Activated naive CD4-positive, alpha-beta T cell treated with anti-CD3 and anti-CD28 coated beads, Interleukin-2, amount 10 ng/mL, durations not matched to agents 7 days and 5 days (primary cell): ENCODE results near the gene PON2.
"Not testable (repeated sequence)": the region's sequence is repeated elsewhere in the genome, so short reads cannot be mapped to it uniquely, and the experiment has no call there.

ENCODE experiments used
- CTCF ChIA-PET: fragments of 350-600 bp; sonication (Branson Sonifier 250); formaldehyde crosslinking; loops from one replicate; lab custom pipeline; 2021; ENCODE audit warnings: antibody characterized with exemption; lab: Charles Lee
- DNase-seq: peaks from one replicate; pipeline ENCODE4 v3.0.0-alpha.2; 2020
- H3K27ac Mint-ChIP-seq: one replicate; pipeline ENCODE4 v1.8.0; 2021; ENCODE audit warnings: mild to moderate bottlenecking, moderate library complexity, mixed read lengths
- H3K27me3 Mint-ChIP-seq: one replicate; pipeline ENCODE4 v1.8.0; 2021; ENCODE audit warnings: mild to moderate bottlenecking, mixed read lengths
- H3K36me3 Mint-ChIP-seq: one replicate; pipeline ENCODE4 v1.8.0; 2021; ENCODE audit warnings: mixed read lengths
- H3K4me1 Mint-ChIP-seq: one replicate; pipeline ENCODE4 v1.8.0; 2021; ENCODE audit warnings: mixed read lengths
- H3K4me3 Mint-ChIP-seq: one replicate; pipeline ENCODE4 v1.8.0; 2021; ENCODE audit warnings: mild to moderate bottlenecking, moderate library complexity, mixed read lengths
- H3K9me3 Mint-ChIP-seq: one replicate; pipeline ENCODE4 v1.8.0; 2021; ENCODE audit warnings: mixed read lengths

PON2 gene

DNA sequence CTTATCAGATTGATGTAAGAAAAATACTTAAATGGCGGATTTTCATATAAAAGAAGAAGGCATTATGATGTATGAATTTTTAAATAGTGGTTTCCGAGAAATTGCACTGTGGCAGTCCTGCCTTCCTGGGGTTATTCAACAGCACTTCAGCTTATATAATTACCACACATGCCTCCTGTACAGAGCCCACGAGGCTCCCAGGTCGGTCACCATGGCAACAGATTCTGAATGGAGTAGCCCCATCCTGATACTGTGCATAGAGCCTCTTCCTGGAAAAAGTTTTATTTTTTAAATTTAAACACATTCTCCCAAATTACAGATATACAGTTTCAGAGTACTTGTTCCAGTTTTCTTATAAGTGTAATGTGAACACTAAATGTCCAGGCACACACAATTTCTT lies 35.0 kb upstream of the PON2 start:
- H3K4me3 Mint-ChIP-seq, result no peak overlapping the region
- peaks cover 6% of the 10 kb centered on the region for H3K4me1 Mint-ChIP-seq
- H3K27me3 Mint-ChIP-seq, result peaks cover 4% of the 10 kb centered on the region
- H3K36me3 Mint-ChIP-seq, result no peaks in the 10 kb centered on the region
- no peaks in the 10 kb centered on the region for H3K9me3 Mint-ChIP-seq
- no peak overlapping the region for H3K27ac Mint-ChIP-seq
- CTCF ChIA-PET, result no interaction called here
- no peak for DNase-seq

GRCh38 chr7:95469187-95469586 lies 34.4 kb upstream of the PON2 start:
- CTCF ChIA-PET, result no interaction called here
- H3K4me1 Mint-ChIP-seq, result peaks cover 6% of the 10 kb centered on the region
- no peaks in the 10 kb centered on the region for H3K9me3 Mint-ChIP-seq
- H3K4me3 Mint-ChIP-seq, result no peak overlapping the region
- H3K27me3 Mint-ChIP-seq, result peaks cover 4% of the 10 kb centered on the region
- no peak overlapping the region for H3K27ac Mint-ChIP-seq
- no peak for DNase-seq
- no peaks in the 10 kb centered on the region for H3K36me3 Mint-ChIP-seq

DNA sequence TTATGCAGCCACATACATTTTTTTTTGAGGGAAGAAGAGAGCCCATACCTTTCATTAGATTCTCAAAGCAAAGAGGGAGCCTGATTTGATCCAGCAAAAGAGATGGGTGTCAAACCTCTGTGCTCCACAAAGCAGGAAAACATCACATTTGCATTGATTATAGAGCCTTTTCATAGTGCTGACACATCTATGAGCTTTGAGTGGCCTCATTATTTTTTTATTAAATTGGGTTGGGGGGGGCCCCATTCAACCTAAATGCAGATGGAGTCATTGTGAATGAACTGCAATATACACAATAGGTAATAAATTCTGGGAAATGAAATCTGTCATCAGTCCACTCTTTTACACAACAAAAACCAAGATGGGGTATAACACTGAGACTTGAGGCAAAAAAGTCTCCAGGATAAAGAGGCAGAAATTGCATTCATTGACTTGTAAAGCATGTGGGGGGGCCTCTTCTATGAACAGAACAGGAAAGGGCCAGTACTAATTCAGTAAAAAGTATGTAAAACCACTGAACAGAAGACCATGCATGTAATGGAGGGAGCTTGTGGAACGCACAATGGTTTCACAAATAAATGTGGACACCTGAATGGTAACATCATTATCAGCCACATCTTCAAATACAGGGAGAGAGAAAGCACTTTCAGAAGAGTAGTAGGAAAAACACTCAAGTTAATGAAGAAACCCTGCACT lies 33.2 kb upstream of the PON2 start:
- H3K4me3 Mint-ChIP-seq, result no peak overlapping the region
- H3K4me1 Mint-ChIP-seq, result peaks cover 6% of the 10 kb centered on the region
- H3K27me3 Mint-ChIP-seq, result no peaks in the 10 kb centered on the region
- no peaks in the 10 kb centered on the region for H3K36me3 Mint-ChIP-seq
- no peaks in the 10 kb centered on the region for H3K9me3 Mint-ChIP-seq
- CTCF ChIA-PET, result no interaction called here
- H3K27ac Mint-ChIP-seq, result no peak overlapping the region
- no peak for DNase-seq

GRCh38 chr7:95460653-95461052 lies 25.8 kb upstream of the PON2 start:
- H3K4me1 Mint-ChIP-seq, CTCF ChIA-PET, DNase-seq, H3K4me3 Mint-ChIP-seq, H3K27ac Mint-ChIP-seq, H3K27me3 Mint-ChIP-seq, H3K36me3 Mint-ChIP-seq: not testable (repeated sequence)
- peaks cover 16% of the 10 kb centered on the region for H3K9me3 Mint-ChIP-seq

DNA sequence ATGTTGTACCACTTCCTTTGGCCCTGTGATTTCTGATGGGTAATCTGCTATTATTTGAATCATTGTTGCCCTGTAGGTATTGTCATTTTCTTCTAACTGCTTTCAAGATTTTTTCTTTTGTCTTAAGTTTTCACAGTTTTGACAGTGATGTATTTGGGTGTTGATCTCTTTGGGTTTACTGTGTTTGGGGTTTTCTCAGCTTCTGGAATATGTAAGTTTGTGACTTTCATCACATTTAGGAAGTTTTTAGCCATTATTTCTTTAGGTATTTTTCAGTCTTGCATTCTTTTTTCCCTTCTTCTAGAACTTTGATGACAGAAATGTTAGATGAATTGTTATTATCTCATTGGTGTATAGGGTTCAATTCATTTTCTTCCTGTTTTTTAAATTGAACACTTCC lies 23.1 kb upstream of the PON2 start:
- Mint-ChIP-seq H3K9me3 (peaks cover 16% of the 10 kb centered on the region), H3K27ac (no peak overlapping the region), H3K4me1 (no peaks in the 10 kb centered on the region), H3K4me3 (no peak overlapping the region), H3K27me3 (peaks cover 8% of the 10 kb centered on the region), H3K36me3 (no peaks in the 10 kb centered on the region)
- no peak for DNase-seq
- CTCF ChIA-PET, result no interaction called here

DNA sequence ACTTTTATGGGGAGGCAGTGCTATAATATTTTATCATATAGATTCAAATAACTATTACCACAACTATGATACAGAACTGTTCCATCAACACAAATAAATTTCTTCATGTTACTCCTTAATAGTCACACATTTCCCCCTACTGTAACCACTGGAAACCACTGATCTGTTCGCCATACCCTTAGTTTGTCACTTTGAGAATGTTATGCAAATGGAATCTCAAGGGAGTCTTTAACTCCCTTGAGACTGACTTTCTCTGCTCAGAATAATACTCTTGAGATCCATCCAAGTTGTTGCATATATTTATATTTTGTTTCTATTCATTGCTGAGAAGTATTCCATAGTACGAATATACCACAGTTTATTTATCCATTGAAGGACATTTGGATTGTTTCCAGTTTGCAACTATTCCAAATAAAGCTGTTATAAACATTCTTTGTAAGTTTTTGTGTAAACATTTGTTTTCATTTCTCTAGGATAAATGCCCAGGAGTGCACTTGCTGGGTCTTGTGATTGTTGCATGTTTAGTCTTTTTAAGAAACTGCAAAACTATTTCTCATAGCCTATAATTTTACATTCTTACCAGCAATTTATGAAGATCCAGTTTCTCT lies 19.7 kb upstream of the PON2 start:
- H3K4me1 Mint-ChIP-seq, result no peaks in the 10 kb centered on the region
- peaks cover under 1% of the 10 kb centered on the region for H3K9me3 Mint-ChIP-seq
- H3K36me3 Mint-ChIP-seq, result no peaks in the 10 kb centered on the region
- no peak overlapping the region for H3K4me3 Mint-ChIP-seq
- no peak for DNase-seq
- CTCF ChIA-PET, result no interaction called here
- no peak overlapping the region for H3K27ac Mint-ChIP-seq
- H3K27me3 Mint-ChIP-seq, result no peaks in the 10 kb centered on the region

DNA sequence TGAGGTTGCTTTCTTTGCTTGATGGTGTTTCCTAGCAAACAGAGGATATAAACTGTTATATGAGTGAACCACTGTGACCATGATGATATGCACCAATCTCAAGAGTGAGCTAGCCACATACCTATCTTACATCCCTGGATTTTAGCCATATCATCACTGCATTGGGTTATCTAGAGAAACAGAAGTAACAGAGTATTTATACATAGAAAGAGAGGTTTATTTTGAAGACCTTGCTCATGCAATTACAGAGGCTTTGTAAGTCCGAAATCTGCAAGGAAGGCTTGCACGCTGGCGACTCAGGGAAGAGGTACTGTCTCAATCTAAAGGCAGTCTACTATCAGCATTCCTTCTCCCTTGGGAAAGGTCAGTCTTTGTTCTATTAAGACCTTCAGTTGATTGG lies 11.8 kb upstream of the PON2 start:
- no peaks in the 10 kb centered on the region for H3K36me3 Mint-ChIP-seq
- CTCF ChIA-PET, result interaction anchor here (0.9 kb wide), 1 partner anchor 51 kb away, joined by 3 read pairs; the partner anchor contains the start of gene PON3
- H3K27ac Mint-ChIP-seq, result no peak overlapping the region
- no peak for DNase-seq
- H3K4me1 Mint-ChIP-seq, result no peaks in the 10 kb centered on the region
- peaks cover 3% of the 10 kb centered on the region for H3K27me3 Mint-ChIP-seq
- H3K4me3 Mint-ChIP-seq, result no peak overlapping the region
- no peaks in the 10 kb centered on the region for H3K9me3 Mint-ChIP-seq

- H3K27ac Mint-ChIP-seq, result no peak overlapping the region
- no peak overlapping the region for H3K4me3 Mint-ChIP-seq
- no peaks in the 10 kb centered on the region for H3K9me3 Mint-ChIP-seq
- no peaks in the 10 kb centered on the region for H3K4me1 Mint-ChIP-seq
- no peaks in the 10 kb centered on the region for H3K36me3 Mint-ChIP-seq
- CTCF ChIA-PET, result no interaction called here
- DNase-seq, result no peak
- H3K27me3 Mint-ChIP-seq, result peaks cover 3% of the 10 kb centered on the region
These were observed 10.0 kb upstream of the PON2 start for GRCh38 chr7:95444796-95445195.

- Mint-ChIP-seq H3K27me3 (peaks cover 3% of the 10 kb centered on the region), H3K27ac (no peak overlapping the region), H3K4me1 (no peaks in the 10 kb centered on the region), H3K36me3 (no peaks in the 10 kb centered on the region), H3K9me3 (no peaks in the 10 kb centered on the region), H3K4me3 (no peak overlapping the region)
- CTCF ChIA-PET, result no interaction called here
- no peak for DNase-seq
These were observed 6.4 kb upstream of the PON2 start for GRCh38 chr7:95441042-95441823.

- CTCF ChIA-PET, result no interaction called here
- Mint-ChIP-seq H3K36me3 (no peaks in the 10 kb centered on the region), H3K9me3 (no peaks in the 10 kb centered on the region), H3K4me3 (no peak overlapping the region), H3K4me1 (peaks cover 1% of the 10 kb centered on the region), H3K27ac (no peak overlapping the region), H3K27me3 (peaks cover 5% of the 10 kb centered on the region)
- DNase-seq, result no peak
These were observed 5.7 kb upstream of the PON2 start for GRCh38 chr7:95440394-95441038.

DNA sequence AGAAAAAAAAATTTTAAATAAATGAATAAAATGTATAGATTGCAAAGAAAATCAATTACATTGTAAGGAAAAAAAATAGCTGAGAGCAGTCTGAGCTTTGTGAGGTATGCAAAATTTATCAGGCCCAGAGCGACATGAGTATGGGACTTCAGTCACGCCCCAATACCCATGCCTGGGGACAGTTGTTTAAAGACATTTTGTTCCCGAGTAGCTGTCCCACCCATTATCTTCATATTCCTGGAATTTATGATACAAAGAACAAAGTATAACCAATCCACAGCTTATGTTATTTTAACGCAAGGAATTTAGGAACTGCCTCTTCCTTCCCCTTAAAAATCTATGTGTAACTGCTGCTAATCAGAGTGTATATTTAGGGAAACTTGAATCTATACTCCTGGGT lies 1.6 kb upstream of the PON2 start:
- Mint-ChIP-seq H3K27me3 (peaks cover 5% of the 10 kb centered on the region), H3K27ac (no peak overlapping the region), H3K9me3 (no peaks in the 10 kb centered on the region), H3K4me3 (no peak overlapping the region), H3K36me3 (no peaks in the 10 kb centered on the region), H3K4me1 (peaks cover 13% of the 10 kb centered on the region)
- CTCF ChIA-PET, result no interaction called here
- DNase-seq, result no peak

DNA sequence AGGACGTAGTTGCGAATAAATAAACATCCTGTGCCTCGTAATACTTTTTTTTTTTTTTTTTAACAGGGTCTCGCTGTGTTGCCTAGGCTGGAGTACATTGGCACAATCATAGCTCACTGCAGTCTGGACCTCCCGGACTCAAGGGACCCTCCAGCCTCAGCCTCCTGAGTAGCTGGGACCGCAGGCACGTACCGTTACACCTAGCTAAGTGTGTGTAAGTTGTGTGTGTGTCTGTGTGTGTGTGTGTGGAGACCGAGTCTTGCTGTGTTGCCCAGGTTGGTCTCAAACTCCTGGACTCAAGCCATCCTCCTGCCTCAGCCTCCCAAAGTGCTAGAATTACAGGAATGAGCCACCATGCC lies 573 bp upstream of the PON2 start:
- DNase-seq, result no peak
- no peaks in the 10 kb centered on the region for H3K9me3 Mint-ChIP-seq
- CTCF ChIA-PET, result no interaction called here
- peaks cover 13% of the 10 kb centered on the region for H3K4me1 Mint-ChIP-seq
- peak overlapping the region; percentile 65 for H3K4me3 Mint-ChIP-seq
- no peak overlapping the region for H3K27ac Mint-ChIP-seq
- peaks cover 5% of the 10 kb centered on the region for H3K27me3 Mint-ChIP-seq
- no peaks in the 10 kb centered on the region for H3K36me3 Mint-ChIP-seq

- no peak for DNase-seq
- H3K4me3 Mint-ChIP-seq, result peak overlapping the region; percentile 66
- CTCF ChIA-PET, result no interaction called here
- H3K36me3 Mint-ChIP-seq, result no peaks in the 10 kb centered on the region
- H3K27ac Mint-ChIP-seq, result no peak overlapping the region
- H3K4me1 Mint-ChIP-seq, result peaks cover 13% of the 10 kb centered on the region
- H3K27me3 Mint-ChIP-seq, result peaks cover 5% of the 10 kb centered on the region
- H3K9me3 Mint-ChIP-seq, result no peaks in the 10 kb centered on the region
These were observed 774 bp downstream of the PON2 start for GRCh38 chr7:95433952-95434556.

DNA sequence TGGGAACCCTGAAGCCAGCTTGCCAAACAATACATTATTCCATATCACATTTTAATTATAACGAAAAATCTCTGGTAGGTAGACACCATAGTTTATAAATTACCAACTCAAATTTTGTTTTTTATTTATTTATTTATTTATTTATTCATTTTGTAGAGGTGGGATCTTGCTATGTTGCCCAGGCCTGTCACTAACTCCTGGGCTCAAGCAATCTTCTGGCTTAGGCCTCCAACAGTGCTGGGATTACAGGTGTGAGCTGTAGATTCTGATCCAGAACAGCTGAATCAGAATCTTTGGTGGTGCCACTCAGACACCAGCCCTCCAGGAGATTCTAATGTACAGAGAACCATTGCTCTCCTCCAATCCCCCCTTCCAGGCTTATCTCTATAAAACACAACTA lies 1.7 kb downstream of the PON2 start:
- no peaks in the 10 kb centered on the region for H3K36me3 Mint-ChIP-seq
- no peak overlapping the region for H3K27ac Mint-ChIP-seq
- CTCF ChIA-PET, result no interaction called here
- no peak for DNase-seq
- H3K27me3 Mint-ChIP-seq, result peaks cover 5% of the 10 kb centered on the region
- no peaks in the 10 kb centered on the region for H3K9me3 Mint-ChIP-seq
- H3K4me3 Mint-ChIP-seq, result no peak overlapping the region
- peaks cover 13% of the 10 kb centered on the region for H3K4me1 Mint-ChIP-seq
